Loucy (cell line): ENCODE data around the gene NRXN3.

Experiments
- H2AFZ ChIP-seq: fragments of 200-600 bp; sonication (generic); 2 replicates; pipeline ENCODE4 v1.6.0; 2016; ENCODE audit warnings: antibody characterized with exemption, mild to moderate bottlenecking, low read length, moderate library complexity
- H3F3A ChIP-seq: fragments of 200-600 bp; 2 replicates; pipeline ENCODE4 v1.6.0; 2016; ENCODE audit warnings: antibody characterized with exemption, low read depth, mild to moderate bottlenecking
- H3K27me3 ChIP-seq: fragments of 200-600 bp; sonication (generic); 2 replicates; pipeline ENCODE4 v1.6.1; 2014; ENCODE audit warnings: low read length, mild to moderate bottlenecking; ENCODE audit not compliant: insufficient read depth, poor library complexity, severe bottlenecking
- H3K36me3 ChIP-seq: fragments of 200-600 bp; sonication (generic); 2 replicates; pipeline ENCODE4 v1.6.1; 2016; ENCODE audit warnings: low read length; ENCODE audit not compliant: insufficient read depth
- H3K4me1 ChIP-seq: fragments of 200-600 bp; sonication (generic); 2 replicates; pipeline ENCODE4 v1.5.1; 2014; ENCODE audit warnings: low read length, mild to moderate bottlenecking; ENCODE audit not compliant: insufficient read depth, poor library complexity, severe bottlenecking
- H3K4me2 ChIP-seq: fragments of 200-600 bp; sonication (generic); 2 replicates; pipeline ENCODE4 v1.6.0; 2014; ENCODE audit warnings: antibody characterized with exemption, low read length, low read depth, mild to moderate bottlenecking; ENCODE audit not compliant: poor library complexity, severe bottlenecking
- H3K4me3 ChIP-seq: fragments of 200-600 bp; sonication (generic); 2 replicates; pipeline ENCODE4 v1.5.1; 2014; ENCODE audit warnings: low read length, mild to moderate bottlenecking, mixed read lengths; ENCODE audit not compliant: poor library complexity, severe bottlenecking
- H3K79me2 ChIP-seq: fragments of 200-600 bp; sonication (generic); 2 replicates; pipeline ENCODE4 v1.6.1; 2014; ENCODE audit warnings: low read length; ENCODE audit not compliant: insufficient read depth
- H3K9ac ChIP-seq: fragments of 200-600 bp; sonication (generic); 2 replicates; pipeline ENCODE4 v1.6.0; 2014; ENCODE audit warnings: mild to moderate bottlenecking, low read depth, low read length, moderate library complexity; ENCODE audit not compliant: poor library complexity, severe bottlenecking
- H3K9me2 ChIP-seq: fragments of 200-600 bp; sonication (generic); replicated peaks from 2 replicates; pipeline ENCODE4 v1.6.1; 2016; ENCODE audit warnings: low read depth, low read length, mixed read lengths
- H3K9me3 ChIP-seq: fragments of 200-600 bp; sonication (generic); 2 replicates; pipeline ENCODE4 v1.6.1; 2014; ENCODE audit warnings: mild to moderate bottlenecking, antibody characterized with exemption, low read length, low read depth; ENCODE audit not compliant: insufficient read depth
- H4K20me1 ChIP-seq: fragments of 200-600 bp; sonication (generic); 2 replicates; pipeline ENCODE4 v1.6.0; 2014; ENCODE audit warnings: antibody characterized with exemption, low read length, mild to moderate bottlenecking; ENCODE audit not compliant: insufficient read depth, poor library complexity, severe bottlenecking
- CTCF ChIP-seq: fragments of 200-600 bp; sonication (generic); conservative IDR thresholded peaks from 2 replicates; pipeline ENCODE4 v1.5.1; 2014; ENCODE audit warnings: mild to moderate bottlenecking, antibody characterized with exemption, low read length
- EZH2phosphoT487 ChIP-seq: fragments of 200-600 bp; IDR thresholded peaks from 2 replicates; pipeline ENCODE4 v1.6.1; 2018; ENCODE audit warnings: antibody characterized with exemption, mild to moderate bottlenecking, moderate library complexity, borderline replicate concordance

Gene NRXN3

GRCh38 chr14:79166171-79166570 lies 996.0 kb downstream of the NRXN3 start:
- H3K79me2 ChIP-seq = no peaks in the 10 kb centered on the region
- no peaks in the 10 kb centered on the region for H4K20me1 ChIP-seq
- no peaks in the 10 kb centered on the region for H3K4me1 ChIP-seq
- no peak overlapping the region for H3K4me2 ChIP-seq
- H2AFZ ChIP-seq = no peak overlapping the region
- no peaks in the 10 kb centered on the region for H3K27me3 ChIP-seq
- no peak overlapping the region for H3K9ac ChIP-seq
- no peaks in the 10 kb centered on the region for H3F3A ChIP-seq
- H3K9me3 ChIP-seq = no peaks in the 10 kb centered on the region
- no peak for TF ChIP-seq CTCF
- TF ChIP-seq EZH2phosphoT487 = no peak
- H3K9me2 ChIP-seq = no peaks in the 10 kb centered on the region
- H3K4me3 ChIP-seq = no peak overlapping the region
- H3K36me3 ChIP-seq = no peaks in the 10 kb centered on the region

GRCh38 chr14:79167957-79168356 lies 997.8 kb downstream of the NRXN3 start:
- Histone ChIP-seq H3K9ac (no peak overlapping the region), H3K79me2 (no peaks in the 10 kb centered on the region), H3K4me3 (no peak overlapping the region), H3K4me1 (no peaks in the 10 kb centered on the region), H3K9me2 (no peaks in the 10 kb centered on the region), H4K20me1 (no peaks in the 10 kb centered on the region), H3F3A (no peaks in the 10 kb centered on the region), H3K9me3 (no peaks in the 10 kb centered on the region), H3K4me2 (no peak overlapping the region), H2AFZ (no peak overlapping the region), H3K36me3 (no peaks in the 10 kb centered on the region), H3K27me3 (no peaks in the 10 kb centered on the region)
- TF ChIP-seq EZH2phosphoT487 (no peak), CTCF (no peak)

GRCh38 chr14:79175671-79176070 lies 1005.5 kb downstream of the NRXN3 start:
- Histone ChIP-seq H3K4me3 (no peak overlapping the region), H3K27me3 (no peaks in the 10 kb centered on the region), H3K9me2 (no peaks in the 10 kb centered on the region), H3K36me3 (no peaks in the 10 kb centered on the region), H2AFZ (no peak overlapping the region), H3K79me2 (no peaks in the 10 kb centered on the region), H4K20me1 (no peaks in the 10 kb centered on the region), H3K9ac (no peak overlapping the region), H3F3A (no peaks in the 10 kb centered on the region), H3K4me2 (no peak overlapping the region), H3K9me3 (no peaks in the 10 kb centered on the region), H3K4me1 (no peaks in the 10 kb centered on the region)
- TF ChIP-seq EZH2phosphoT487 = no peak
- TF ChIP-seq CTCF = no peak
